GM12873 (cell line): Measurements from ENCODE around the gene GGNBP2.

Experiments used
- TF ChIP-seq, protein P1 (sequence below): IDR thresholded peaks from 2 replicates; pipeline ENCODE4 v1.5.1; 2012; ENCODE audit warnings: low read depth, mild to moderate bottlenecking, moderate library complexity, low read length, control low read depth; ENCODE audit not compliant: insufficient read depth; ENCODE audit errors: missing control alignments

The GGNBP2 gene, protein sequence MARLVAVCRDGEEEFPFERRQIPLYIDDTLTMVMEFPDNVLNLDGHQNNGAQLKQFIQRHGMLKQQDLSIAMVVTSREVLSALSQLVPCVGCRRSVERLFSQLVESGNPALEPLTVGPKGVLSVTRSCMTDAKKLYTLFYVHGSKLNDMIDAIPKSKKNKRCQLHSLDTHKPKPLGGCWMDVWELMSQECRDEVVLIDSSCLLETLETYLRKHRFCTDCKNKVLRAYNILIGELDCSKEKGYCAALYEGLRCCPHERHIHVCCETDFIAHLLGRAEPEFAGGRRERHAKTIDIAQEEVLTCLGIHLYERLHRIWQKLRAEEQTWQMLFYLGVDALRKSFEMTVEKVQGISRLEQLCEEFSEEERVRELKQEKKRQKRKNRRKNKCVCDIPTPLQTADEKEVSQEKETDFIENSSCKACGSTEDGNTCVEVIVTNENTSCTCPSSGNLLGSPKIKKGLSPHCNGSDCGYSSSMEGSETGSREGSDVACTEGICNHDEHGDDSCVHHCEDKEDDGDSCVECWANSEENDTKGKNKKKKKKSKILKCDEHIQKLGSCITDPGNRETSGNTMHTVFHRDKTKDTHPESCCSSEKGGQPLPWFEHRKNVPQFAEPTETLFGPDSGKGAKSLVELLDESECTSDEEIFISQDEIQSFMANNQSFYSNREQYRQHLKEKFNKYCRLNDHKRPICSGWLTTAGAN

DNA sequence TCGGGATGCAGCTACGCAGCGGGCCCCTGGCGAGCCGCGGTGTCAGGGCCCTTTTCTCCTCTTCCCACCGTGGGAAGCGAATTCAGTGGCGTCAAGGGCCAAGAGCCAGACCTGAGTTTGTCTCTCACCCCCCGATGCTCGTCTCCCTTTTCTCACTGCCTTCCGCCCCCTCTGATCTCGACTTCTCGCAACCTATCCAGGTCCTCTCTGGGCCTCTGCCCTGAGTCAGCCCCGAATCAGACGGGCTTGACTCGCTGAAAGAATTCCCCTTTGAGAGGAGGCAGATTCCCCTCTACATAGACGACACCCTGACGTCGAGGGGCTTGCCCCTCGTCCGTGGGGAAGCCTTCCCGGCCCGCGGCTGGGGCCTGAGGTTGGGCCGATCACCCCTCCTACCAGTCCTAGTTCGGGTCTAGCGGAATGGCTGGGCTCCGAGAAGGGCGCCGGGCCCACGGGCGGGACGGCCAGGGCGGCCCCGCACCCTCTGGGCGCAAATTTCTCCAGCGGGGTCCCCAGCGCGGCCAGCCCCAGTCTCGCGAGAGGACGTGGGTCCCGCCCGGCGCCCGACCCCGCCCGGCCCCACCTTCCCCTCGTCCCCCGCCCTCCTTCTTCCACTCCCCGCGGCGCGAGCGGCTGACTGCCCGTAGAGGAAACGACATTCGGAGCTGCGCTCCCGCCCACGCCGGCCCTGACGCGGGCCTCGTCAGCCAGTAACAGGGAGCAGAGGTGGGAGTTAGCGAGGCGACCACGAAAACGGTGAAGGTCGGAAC, at the start of gene GGNBP2:
Gene GGNBP2 (plus strand): TSS at position 613 of the 770 bp plus-strand sequence. CDS start 806 bp downstream, outside the sequence.
- TF ChIP-seq, protein P1, sequence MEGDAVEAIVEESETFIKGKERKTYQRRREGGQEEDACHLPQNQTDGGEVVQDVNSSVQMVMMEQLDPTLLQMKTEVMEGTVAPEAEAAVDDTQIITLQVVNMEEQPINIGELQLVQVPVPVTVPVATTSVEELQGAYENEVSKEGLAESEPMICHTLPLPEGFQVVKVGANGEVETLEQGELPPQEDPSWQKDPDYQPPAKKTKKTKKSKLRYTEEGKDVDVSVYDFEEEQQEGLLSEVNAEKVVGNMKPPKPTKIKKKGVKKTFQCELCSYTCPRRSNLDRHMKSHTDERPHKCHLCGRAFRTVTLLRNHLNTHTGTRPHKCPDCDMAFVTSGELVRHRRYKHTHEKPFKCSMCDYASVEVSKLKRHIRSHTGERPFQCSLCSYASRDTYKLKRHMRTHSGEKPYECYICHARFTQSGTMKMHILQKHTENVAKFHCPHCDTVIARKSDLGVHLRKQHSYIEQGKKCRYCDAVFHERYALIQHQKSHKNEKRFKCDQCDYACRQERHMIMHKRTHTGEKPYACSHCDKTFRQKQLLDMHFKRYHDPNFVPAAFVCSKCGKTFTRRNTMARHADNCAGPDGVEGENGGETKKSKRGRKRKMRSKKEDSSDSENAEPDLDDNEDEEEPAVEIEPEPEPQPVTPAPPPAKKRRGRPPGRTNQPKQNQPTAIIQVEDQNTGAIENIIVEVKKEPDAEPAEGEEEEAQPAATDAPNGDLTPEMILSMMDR, result no peak

DNA sequence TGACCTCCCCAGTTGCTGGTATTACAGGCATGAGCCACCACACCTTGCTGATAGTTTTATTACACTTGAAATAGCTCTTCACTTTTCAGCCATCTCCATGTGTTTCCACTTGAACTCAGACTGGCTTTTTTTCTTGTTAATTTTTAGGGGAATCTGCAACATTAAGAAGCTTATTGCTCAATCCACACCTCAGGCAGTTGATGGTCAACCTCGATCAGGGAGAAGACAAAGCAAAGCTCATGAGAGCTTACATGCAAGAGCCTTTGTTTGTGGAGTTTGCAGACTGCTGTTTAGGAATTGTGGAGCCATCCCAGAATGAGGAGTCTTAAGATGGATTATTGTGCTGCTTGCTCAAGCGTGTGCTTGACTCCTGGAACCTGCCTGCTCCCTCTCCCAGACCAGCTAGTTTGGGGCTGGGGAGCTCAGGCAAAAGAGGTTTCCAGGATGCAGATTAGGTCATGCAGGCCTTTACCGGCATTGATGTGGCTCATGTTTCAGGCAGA, 49.6 kb upstream of the GGNBP2 start:
- TF ChIP-seq, protein P1, result no peak

DNA sequence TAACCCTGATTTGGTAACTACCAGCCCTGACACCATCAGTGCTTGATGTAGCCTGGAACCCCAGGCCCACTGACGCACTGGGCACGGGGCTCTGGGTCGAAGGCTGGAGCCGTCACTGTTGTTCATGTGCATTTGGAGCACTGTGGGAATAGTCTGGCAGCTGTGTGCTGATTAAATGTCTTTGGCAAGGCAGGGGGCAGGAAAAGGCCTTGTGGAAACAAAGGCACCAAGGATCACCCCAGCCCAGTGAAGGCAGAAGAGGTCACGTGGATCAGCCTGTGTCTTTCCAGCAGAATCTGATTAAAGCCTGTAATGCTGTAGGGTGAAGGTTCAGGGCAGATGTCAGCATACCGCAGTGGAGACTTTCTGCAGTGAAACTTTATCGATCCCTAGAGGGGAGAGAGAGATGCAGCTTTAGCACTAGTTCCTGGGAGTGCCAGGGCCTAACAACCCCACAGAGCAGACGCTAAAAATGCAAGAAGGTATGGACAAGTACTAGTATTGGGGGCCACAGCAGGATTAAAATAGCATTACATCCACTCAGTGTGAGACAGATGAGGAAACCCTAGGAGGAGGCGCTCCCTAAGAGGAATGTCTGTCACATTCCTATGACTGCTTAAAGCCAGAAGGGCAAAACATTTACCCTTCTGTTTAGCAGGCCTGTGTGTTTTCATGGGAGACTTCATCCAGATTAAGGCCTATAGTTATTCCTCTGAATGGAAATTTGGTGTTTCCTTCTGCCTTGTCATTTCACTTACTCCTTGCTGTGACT, 48.5 kb upstream of the GGNBP2 start:
- TF ChIP-seq, protein P1, result no peak

DNA sequence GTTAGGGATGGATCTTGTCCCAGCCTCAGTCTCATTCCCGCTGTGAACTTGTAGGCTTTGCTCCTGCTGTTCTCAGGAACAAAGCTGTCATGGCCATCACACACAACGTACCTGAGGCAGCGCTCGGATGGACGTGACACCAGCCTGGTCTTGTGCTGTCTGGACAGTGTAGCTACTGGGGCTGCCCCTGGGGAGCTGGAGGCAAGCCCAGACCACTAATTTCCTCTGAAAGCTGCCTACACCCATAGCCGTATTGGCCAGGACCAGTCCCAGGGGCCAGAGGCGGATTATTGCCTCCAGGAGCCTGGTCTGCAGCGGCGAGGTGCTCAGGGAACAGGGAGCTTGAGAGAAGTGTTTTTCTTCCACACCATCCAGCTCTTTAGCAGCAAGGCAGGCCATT, 46.6 kb upstream of the GGNBP2 start:
- TF ChIP-seq, protein P1, result no peak

DNA sequence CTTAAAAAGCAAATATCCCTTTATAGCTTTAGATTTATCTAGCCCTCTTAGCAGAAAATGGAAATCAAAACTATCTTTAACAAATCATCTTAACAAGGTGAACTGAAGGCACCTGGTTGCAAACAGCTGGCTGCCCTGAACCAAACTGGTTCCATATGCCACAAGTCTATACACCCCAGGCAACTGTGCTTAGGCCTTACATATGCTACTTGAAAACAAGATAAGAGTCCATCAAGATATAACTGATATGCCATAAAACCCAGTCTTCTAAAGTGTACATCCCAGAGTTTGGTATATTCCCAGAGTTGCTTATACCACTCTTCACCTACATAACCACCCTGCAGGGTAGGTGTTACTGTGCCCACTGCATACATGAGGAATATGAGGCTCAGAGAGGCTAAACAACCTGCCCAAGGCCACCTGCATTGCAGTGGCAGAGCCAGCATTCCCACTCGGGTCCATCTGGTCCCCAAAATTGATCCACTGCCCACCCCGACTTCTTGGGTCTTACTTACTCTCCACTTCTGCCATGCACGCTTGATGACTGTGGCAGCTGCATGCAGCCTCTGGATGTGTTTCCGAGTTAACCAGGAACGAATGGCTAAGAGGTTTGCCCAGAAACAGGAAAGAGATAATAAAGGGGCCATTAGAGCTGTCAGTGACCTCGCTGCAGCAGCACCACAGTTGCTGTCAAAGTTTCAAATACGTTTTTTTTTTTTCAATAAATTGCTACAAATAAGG, 46.0 kb upstream of the GGNBP2 start:
- TF ChIP-seq, protein P1, result no peak

DNA sequence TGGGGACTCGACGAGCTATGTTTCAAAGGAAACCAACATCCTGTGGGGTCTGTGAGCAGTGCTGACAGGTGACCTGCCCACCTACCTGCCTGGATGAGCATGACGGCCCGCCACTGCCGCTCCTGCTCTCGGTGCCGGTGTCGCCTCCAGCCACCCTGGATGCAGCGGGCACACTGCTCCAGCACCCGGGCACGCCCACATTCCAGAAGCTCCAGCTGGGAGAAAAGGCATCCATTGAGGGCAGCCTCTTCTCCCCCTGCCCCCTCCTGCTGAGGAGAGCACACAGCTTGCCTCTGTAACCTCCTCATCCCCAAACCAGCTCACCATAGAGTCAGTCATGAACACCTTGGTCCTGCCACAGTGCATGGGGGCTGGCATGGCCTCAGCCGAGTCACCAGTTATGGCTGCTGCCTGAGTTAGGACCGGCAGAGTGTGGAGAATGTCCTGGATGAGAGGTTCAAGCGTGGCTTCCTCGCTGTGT, 43.9 kb upstream of the GGNBP2 start:
- TF ChIP-seq, protein P1, result no peak
